Adrenal gland (tissue), 5 donors: ENCODE data around the gene GRAP.

ENCODE experiments used
- CTCF ChIP-seq, 6 experiments: fragments of 450-650 bp in 4 of 6; fragments of 200-600 bp in 2 of 6; sonication (generic) in 1 of 6; IDR thresholded peaks; 1 replicate in 5 of 6; 2 replicates in 1 of 6; pipeline versions ENCODE4 v1.5.1 to v1.8.0; 2016 to 2021; ENCODE audit warnings: antibody characterized with exemption in 6 of 6, mild to moderate bottlenecking in 2 of 6, moderate library complexity in 1 of 6
- POLR2A ChIP-seq, 2 donors: fragments of 450-650 bp; IDR thresholded peaks; one replicate each; pipeline ENCODE4 v1.6.1; 2017; ENCODE audit warnings: antibody characterized with exemption in 2 of 2, mild to moderate bottlenecking in 2 of 2, moderate library complexity in 1 of 2
- donor health status: DM: no; HTN: no; CAD: no.

GRCh38 chr17:19013806-19014627, 32.7 kb downstream of the GRAP start:
- TF ChIP-seq CTCF (IDR thresholded peaks at IDR 0.05) = no peak
- no peak for TF ChIP-seq POLR2A (IDR thresholded peaks at IDR 0.05)
